ENCODE measurements around the gene RHOH. TPM values are rescaled to one million over a fixed set of nuclear protein-coding genes. Genes with fewer than 3 reads are reported as not detected.

RHOH gene
- total and polyA plus RNA-seq, 9 donors = 0.31 to 3.2 (median 0.98) TPM

DNA sequence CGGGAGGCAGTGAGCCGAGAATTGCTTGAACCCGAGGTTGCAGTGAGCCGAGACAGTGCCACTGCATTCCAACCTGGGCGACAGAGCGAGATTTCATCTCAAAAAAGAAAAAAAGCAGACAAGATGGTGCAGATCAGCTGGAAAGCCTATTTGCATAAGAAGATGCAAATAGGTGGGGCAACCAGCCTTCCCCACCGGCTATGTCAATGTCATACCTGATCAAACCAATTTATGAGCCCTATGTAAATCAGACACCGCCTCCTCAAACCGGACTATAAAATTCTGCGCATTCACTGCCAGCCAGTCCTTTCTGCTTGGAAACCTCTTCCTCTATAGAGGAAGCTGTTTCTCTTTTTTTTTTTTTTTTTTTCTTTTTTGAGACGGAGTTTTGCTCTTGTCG is 73.8 kb downstream of the RHOH start:
- intact Hi-C loops (cut with DNase I) = no loop called here
- no peak overlapping the region for H3K27ac ChIP-seq
- 92 to 93% (median 92%) methylated on average over 12 of the region's 12 CpGs for WGBS, 3 donors
- H3K36me3 ChIP-seq = no peaks in the 10 kb centered on the region
- TF ChIP-seq EP300 (IDR thresholded peaks at IDR 0.05) = no peak
- TF ChIP-seq POLR2A (IDR thresholded peaks at IDR 0.05) = no peak
- TF ChIP-seq, protein P1, sequence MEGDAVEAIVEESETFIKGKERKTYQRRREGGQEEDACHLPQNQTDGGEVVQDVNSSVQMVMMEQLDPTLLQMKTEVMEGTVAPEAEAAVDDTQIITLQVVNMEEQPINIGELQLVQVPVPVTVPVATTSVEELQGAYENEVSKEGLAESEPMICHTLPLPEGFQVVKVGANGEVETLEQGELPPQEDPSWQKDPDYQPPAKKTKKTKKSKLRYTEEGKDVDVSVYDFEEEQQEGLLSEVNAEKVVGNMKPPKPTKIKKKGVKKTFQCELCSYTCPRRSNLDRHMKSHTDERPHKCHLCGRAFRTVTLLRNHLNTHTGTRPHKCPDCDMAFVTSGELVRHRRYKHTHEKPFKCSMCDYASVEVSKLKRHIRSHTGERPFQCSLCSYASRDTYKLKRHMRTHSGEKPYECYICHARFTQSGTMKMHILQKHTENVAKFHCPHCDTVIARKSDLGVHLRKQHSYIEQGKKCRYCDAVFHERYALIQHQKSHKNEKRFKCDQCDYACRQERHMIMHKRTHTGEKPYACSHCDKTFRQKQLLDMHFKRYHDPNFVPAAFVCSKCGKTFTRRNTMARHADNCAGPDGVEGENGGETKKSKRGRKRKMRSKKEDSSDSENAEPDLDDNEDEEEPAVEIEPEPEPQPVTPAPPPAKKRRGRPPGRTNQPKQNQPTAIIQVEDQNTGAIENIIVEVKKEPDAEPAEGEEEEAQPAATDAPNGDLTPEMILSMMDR (IDR thresholded peaks at IDR 0.05) = no peak
- no peak for DNase-seq
- H3K9me3 ChIP-seq = no peaks in the 10 kb centered on the region
- H3K4me3 ChIP-seq = no peak overlapping the region
- H3K4me1 ChIP-seq (ENCODE audit: insufficient read depth) = no peaks in the 10 kb centered on the region
- no peaks in the 10 kb centered on the region for H3K27me3 ChIP-seq

DNA sequence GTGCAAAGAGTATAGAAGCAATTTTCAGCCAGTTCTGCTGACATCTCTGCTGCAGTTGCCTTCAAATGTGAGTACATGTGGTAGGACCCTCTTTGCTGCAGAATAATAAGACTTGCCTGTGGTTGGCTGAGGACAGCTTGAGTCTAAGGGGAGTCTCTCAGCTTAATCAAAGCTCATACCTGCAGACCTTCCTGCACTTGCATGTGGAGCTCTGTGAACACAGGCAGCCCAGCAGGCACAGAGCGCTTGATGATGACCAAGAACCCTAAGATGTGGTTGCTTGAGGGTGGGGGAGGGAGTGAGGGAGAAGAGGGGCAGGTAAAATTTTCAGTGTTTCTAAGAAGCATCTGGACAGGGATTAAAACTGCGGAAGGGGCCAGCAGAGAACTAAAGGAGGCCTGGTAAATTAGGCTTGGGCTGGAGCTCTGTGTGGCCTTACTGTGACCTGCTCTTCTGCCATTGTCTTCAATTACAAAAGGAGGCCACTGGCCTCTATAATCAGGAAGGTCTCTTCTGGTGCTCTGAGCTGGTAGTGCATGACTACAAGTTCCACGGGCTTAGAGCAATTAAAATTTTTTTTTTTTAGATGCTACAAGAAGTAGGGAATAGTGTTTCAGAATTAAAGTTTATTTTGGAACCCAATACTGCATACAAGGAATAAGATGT is 78.4 kb downstream of the RHOH start:
- Histone ChIP-seq H3K9me3 (no peaks in the 10 kb centered on the region), H3K4me1 (ENCODE audit: insufficient read depth) (no peaks in the 10 kb centered on the region), H3K36me3 (no peaks in the 10 kb centered on the region), H3K4me3 (no peak overlapping the region), H3K27me3 (no peaks in the 10 kb centered on the region), H3K27ac (no peak overlapping the region)
- no peak for TF ChIP-seq EP300 (IDR thresholded peaks at IDR 0.05)
- TF ChIP-seq, protein P1 (IDR thresholded peaks at IDR 0.05) = no peak
- TF ChIP-seq POLR2A (IDR thresholded peaks at IDR 0.05) = no peak
- intact Hi-C loops (cut with DNase I) = no loop called here
- DNase-seq = no peak
- WGBS, 3 donors = 86 to 94% (median 89%) methylated on average over 3 of the region's 3 CpGs

DNA sequence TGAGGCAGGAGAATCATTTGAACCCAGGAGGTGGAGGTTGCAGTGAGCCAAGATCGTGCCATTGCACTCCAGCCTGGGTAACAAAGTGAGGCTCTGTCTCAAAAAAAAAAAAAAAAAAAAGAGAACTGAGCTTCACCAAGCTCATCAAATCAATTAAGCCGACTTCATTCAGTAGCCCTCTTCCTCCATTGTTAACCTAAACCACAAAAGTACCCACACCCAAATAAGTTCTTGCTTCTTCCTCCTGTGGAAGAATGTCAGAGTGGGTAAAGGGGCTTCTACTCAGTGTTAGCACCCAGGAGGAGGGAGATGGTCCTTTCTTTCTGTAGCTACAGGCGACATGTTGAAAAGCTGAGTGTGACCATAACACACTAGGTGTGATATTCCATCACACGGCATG is 79.7 kb downstream of the RHOH start:
- 88 to 91% (median 90%) methylated on average over 4 of the region's 4 CpGs for WGBS, 3 donors
- Histone ChIP-seq H3K4me3 (no peak overlapping the region), H3K27me3 (no peaks in the 10 kb centered on the region), H3K9me3 (no peaks in the 10 kb centered on the region), H3K36me3 (no peaks in the 10 kb centered on the region), H3K4me1 (ENCODE audit: insufficient read depth) (no peaks in the 10 kb centered on the region), H3K27ac (no peak overlapping the region)
- DNase-seq = no peak
- TF ChIP-seq EP300 (IDR thresholded peaks at IDR 0.05) = no peak
- intact Hi-C loops (cut with DNase I) = no loop called here

DNA sequence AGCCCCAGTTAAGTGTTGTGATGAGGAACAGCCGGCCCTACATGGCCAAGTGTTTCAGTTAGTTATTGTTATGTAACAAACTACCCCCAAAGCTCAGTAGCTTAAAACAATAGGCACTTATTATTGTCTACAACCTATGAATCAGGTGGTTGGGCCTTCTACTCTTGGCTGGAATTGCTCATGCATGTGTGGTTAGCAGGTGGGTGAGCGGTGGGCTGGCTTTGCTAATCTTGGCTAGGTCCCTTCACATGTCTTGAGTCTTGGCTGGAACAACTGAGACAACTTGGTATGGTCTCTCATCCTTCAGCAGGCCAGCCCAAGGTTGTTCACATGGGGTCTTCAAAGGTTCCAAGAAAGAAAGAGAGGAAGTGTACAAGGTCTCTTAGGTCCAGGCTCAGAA is 83.8 kb downstream of the RHOH start:
- H3K27ac ChIP-seq = no peak overlapping the region
- no peak for TF ChIP-seq EP300 (IDR thresholded peaks at IDR 0.05)
- no peak for TF ChIP-seq POLR2A (IDR thresholded peaks at IDR 0.05)
- TF ChIP-seq, protein P1 (IDR thresholded peaks at IDR 0.05) = no peak
- DNase-seq = no peak
- H3K27me3 ChIP-seq = no peaks in the 10 kb centered on the region
- no peaks in the 10 kb centered on the region for H3K9me3 ChIP-seq
- H3K36me3 ChIP-seq = no peaks in the 10 kb centered on the region
- H3K4me1 ChIP-seq (ENCODE audit: insufficient read depth) = no peaks in the 10 kb centered on the region
- intact Hi-C loops (cut with DNase I) = no loop called here
- no peak overlapping the region for H3K4me3 ChIP-seq
- WGBS, 3 donors = 90 to 94% (median 91%) methylated on average over 2 of the region's 2 CpGs

DNA sequence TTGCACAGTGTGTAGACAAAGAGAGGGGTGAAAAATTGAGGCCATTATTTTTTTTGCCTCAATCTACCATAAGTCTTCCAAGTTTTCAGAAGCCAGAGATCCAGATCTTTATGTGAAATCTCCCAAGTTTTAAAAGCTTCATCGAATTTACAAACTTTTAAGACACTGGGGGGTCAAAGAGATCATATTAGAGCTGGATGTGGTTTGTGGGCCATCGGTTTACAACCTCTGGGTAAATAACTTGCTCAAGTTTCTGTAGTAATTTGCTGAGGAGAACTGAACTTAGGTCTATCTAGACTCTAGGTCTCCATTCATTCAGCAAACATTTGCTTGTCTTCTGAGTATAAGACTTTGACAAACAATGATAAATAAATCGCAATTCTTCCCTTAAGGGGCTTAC is 84.3 kb downstream of the RHOH start:
- Histone ChIP-seq H3K36me3 (no peaks in the 10 kb centered on the region), H3K4me1 (ENCODE audit: insufficient read depth) (no peaks in the 10 kb centered on the region), H3K4me3 (no peak overlapping the region), H3K9me3 (no peaks in the 10 kb centered on the region), H3K27me3 (no peaks in the 10 kb centered on the region), H3K27ac (no peak overlapping the region)
- DNase-seq = no peak
- intact Hi-C loops (cut with DNase I) = no loop called here
- no peak for TF ChIP-seq EP300 (IDR thresholded peaks at IDR 0.05)
- TF ChIP-seq, protein P1 (IDR thresholded peaks at IDR 0.05) = no peak
- no peak for TF ChIP-seq POLR2A (IDR thresholded peaks at IDR 0.05)
- whole genome bisulfite sequencing, 3 donors = 81 to 91% (median 86%) methylated on average over 3 of the region's 3 CpGs

All from ovary (tissue), 9 donors.